GM19239 (cell line): ENCODE data around the gene PIM3.

Experiments
- DNase-seq: peaks from one replicate; pipeline ENCODE4 v3.0.0; 2011; ENCODE audit warnings: low spot score; ENCODE audit not compliant: insufficient read length
- FAIRE-seq: peaks from 2 replicates; lab custom pipeline; 2011; peaks lifted over from hg19 to GRCh38; lab: Jason Lieb, UNC

Gene PIM3

GRCh38 chr22:49953027-49953679 lies 7.4 kb upstream of the PIM3 start:
- no peak for FAIRE-seq

DNA sequence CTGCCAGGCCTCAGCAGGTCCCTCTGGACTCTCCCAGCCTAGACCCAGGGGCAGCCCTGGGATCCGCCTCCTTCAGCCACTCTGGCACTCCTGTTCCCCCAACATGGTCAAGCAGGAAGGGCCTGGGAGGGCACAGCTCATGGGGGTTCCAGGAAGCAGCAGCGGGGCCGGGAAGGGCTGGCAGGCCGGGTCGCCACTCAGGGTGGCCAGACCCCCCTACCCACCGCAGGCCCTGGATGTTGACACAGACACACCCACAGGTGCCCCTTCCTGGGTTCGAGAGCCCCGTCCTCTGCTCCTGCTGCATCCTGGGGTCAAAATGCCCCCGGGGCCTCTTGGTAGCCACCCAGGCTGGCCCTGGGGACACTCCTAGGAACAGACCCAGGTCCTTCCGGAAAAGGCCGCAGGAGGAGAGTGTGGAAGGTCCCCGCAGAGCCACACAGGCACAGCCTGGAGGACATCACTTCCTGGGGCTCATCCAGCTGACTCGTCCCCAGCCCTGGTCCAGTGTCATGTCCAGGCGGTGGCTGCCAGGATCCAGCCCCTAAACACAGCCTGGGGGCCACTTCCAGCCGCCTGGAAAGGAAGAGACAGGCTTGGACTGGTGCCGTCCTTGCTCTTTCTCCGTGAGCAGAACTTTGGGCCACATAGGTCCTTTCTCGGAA lies 6.8 kb upstream of the PIM3 start:
- FAIRE-seq: no peak
- no peak for DNase-seq

More at GRCh38 chr22:49953027-49953679, 7.4 kb upstream of the PIM3 start:
- DNase-seq: no peak

DNA sequence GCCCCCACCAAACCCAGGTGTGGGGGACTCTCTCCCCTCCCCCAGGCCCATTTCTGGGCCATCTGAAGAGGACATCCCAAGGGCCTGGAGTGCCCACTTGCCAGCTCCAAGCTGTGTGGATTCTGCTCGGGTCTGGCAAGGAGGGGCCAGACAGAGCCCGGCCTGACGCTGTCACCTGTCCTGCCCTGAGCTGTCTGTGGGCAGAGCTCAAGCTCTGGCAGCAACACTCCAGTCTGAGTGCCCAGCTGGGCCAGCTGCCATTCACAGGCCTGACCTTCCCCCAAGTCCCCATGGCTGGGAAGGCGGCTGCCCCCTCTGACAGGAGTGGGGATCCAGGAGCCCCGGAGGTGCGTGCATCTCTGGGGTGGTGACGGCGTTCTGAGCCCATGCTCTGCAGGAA lies 6.2 kb upstream of the PIM3 start:
- FAIRE-seq: no peak
- no peak for DNase-seq

- FAIRE-seq: no peak
- DNase-seq: no peak
Measured at GRCh38 chr22:49954991-49955580, 5.5 kb upstream of the PIM3 start.

DNA sequence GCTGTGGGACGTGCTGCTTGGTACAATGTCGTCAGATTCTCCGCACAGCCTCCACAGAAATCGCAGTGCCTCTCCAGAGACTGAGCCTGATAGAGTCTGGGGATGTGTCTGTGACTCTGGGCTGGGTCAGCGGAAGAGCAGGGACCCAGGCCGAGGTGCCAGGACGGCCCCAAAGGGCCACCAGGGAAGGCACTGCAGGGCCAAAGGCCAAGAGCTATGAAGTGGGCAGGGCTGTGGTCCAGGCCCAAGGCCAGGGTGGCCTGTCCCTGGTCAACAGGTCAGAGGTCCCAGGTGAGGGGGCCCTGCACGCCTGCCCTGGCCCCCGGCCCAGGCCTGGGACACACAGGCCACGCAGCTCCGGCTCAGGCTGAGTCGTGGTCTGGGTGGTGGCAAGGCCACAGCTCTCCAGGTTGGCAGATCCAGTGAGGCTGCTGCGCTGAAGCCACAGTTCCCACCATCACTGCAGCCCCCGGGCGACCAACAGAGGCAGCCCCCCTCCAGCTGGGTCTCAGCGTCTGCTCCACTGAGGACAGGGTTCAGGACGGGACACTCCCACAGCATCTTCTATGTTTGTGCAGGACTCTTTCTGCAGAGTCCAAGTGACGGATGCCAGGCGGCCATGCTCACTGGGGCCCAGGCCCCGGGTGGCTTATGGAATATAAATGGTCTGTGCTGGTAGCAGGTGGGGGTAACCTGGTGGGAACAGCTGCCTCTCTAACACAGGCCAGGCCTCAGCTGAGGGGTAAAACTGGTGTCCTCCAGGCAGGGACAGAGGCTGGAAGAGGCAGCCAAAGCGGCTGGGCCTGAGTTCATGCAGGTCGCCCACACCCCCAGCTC lies 4.8 kb upstream of the PIM3 start:
- DNase-seq (no peak), FAIRE-seq (no peak)

- DNase-seq: no peak
- FAIRE-seq: no peak
Measured at GRCh38 chr22:49956418-49956770, 4.2 kb upstream of the PIM3 start.

GRCh38 chr22:49956914-49957825 lies 3.4 kb upstream of the PIM3 start:
- no peak for DNase-seq
- no peak for FAIRE-seq

DNA sequence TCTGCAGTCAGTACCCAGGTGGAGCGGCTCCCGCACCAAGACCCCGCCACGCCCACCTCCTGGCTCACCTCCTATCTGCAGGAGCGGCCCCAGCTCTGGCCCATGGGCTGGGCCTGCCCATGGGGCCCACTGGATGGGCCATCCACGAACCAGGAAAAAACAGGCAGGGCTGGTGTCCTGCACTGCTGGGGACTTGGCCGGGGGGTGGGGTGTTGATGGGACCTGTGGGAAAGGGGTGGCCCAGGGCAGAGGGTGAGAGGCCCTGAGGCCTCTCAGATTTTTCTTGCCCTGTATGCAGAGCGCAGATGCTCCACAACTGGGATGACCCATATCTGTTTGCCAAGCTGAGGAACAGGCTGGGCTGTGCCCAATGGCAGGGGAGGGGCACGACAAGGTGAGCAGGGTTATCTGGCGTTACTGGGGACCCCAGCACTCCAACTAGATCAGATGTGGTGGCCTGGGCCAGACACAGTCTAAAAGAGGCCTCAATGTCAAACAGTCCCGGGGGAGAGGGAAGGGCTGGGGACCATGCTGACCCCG lies 2.7 kb upstream of the PIM3 start:
- FAIRE-seq (no peak), DNase-seq (no peak)

GRCh38 chr22:49958366-49958921 lies 2.1 kb upstream of the PIM3 start:
- FAIRE-seq: no peak
- DNase-seq: no peak

GRCh38 chr22:49958931-49959781 lies 1.4 kb upstream of the PIM3 start:
- DNase-seq (no peak), FAIRE-seq (no peak)

- FAIRE-seq: no peak
- DNase-seq: no peak
Measured at GRCh38 chr22:49959782-49960158, 802 bp upstream of the PIM3 start.

GRCh38 chr22:49961005-49961600 lies 531 bp downstream of the PIM3 start:
- DNase-seq: no peak

GRCh38 chr22:49961601-49962011 lies 1.0 kb downstream of the PIM3 start:
- peak; percentile 21 for FAIRE-seq

More at GRCh38 chr22:49961005-49961600, 531 bp downstream of the PIM3 start:
- FAIRE-seq: no peak

DNA sequence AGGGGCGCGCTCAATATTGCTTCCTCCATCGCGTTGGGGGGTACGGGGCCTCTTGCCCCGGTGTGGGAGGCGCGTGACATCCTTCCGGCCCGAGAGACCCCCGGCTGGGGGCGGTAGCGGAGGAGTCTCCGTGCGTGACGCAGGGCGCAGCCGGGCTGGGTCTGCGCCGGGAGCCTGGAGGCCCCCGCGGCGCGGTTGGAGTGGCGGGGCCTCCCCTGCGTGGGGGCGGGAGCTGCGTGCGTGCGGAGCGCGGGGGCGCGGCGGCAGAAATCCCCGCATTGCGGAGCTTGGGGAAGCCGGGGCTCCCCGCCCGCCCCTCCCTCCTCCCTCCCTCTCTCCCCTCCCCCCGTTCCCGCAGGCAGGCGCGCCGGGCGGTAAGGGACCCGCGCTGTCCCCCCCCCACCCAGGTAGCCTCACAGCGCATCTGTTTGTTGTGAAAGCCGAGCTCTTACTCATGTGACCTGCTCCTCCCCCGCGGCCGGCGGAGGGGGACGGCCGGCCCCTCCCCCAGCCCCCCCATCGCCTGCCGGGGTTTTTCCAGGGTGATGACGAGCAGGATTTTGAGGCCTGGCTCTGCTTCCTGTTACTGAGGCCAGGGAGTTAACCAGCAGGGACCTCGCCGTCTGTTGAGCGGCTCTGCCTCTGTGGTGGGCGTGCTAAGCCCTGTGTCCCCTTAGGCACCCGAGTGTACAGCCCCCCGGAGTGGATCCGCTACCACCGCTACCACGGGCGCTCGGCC lies 1.6 kb downstream of the PIM3 start:
- no peak for DNase-seq
- peak; percentile 23 for FAIRE-seq

More at GRCh38 chr22:49961601-49962011, 1.0 kb downstream of the PIM3 start:
- DNase-seq: no peak

GRCh38 chr22:49962751-49963646 lies 2.4 kb downstream of the PIM3 start:
- DNase-seq (no peak), FAIRE-seq (no peak)

DNA sequence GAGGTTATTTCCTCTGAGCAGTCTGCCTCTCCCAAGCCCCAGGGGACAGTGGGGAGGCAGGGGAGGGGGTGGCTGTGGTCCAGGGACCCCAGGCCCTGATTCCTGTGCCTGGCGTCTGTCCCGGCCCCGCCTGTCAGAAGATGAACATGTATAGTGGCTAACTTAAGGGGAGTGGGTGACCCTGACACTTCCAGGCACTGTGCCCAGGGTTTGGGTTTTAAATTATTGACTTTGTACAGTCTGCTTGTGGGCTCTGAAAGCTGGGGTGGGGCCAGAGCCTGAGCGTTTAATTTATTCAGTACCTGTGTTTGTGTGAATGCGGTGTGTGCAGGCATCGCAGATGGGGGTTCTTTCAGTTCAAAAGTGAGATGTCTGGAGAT lies 3.1 kb downstream of the PIM3 start:
- FAIRE-seq: no peak
- no peak for DNase-seq
